ENCODE results near the gene PHACTR1.
A peak's percentile ranks its signal among the peaks of the same experiment; 100 is the strongest.

The PHACTR1 gene

DNA sequence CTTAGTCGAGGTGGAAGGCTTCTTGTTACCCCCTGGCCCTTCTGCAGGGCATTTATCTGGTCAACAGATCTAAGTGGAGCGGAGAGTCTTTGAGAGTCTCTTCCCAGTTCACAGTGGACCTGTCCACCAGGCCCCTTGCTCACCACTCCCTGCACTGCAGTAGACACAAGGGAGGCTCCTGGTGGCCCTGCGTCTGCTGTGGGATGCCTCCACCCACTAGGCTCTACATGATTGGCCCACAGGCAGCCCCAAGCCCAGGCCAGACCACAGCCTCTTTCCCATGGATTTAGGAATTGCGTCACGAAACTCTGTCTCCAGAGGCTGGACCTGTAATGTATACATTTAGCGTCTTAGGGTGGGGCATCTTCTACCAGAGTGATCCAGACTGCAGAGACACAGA, 583.4 kb downstream of the PHACTR1 start:
- TF ChIP-seq, protein P1, sequence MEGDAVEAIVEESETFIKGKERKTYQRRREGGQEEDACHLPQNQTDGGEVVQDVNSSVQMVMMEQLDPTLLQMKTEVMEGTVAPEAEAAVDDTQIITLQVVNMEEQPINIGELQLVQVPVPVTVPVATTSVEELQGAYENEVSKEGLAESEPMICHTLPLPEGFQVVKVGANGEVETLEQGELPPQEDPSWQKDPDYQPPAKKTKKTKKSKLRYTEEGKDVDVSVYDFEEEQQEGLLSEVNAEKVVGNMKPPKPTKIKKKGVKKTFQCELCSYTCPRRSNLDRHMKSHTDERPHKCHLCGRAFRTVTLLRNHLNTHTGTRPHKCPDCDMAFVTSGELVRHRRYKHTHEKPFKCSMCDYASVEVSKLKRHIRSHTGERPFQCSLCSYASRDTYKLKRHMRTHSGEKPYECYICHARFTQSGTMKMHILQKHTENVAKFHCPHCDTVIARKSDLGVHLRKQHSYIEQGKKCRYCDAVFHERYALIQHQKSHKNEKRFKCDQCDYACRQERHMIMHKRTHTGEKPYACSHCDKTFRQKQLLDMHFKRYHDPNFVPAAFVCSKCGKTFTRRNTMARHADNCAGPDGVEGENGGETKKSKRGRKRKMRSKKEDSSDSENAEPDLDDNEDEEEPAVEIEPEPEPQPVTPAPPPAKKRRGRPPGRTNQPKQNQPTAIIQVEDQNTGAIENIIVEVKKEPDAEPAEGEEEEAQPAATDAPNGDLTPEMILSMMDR (IDR thresholded peaks at IDR 0.05; ENCODE audit: low read depth, low read length): no peak
- DNase-seq (ENCODE audit: extremely low read depth, low read depth): no peak

DNA sequence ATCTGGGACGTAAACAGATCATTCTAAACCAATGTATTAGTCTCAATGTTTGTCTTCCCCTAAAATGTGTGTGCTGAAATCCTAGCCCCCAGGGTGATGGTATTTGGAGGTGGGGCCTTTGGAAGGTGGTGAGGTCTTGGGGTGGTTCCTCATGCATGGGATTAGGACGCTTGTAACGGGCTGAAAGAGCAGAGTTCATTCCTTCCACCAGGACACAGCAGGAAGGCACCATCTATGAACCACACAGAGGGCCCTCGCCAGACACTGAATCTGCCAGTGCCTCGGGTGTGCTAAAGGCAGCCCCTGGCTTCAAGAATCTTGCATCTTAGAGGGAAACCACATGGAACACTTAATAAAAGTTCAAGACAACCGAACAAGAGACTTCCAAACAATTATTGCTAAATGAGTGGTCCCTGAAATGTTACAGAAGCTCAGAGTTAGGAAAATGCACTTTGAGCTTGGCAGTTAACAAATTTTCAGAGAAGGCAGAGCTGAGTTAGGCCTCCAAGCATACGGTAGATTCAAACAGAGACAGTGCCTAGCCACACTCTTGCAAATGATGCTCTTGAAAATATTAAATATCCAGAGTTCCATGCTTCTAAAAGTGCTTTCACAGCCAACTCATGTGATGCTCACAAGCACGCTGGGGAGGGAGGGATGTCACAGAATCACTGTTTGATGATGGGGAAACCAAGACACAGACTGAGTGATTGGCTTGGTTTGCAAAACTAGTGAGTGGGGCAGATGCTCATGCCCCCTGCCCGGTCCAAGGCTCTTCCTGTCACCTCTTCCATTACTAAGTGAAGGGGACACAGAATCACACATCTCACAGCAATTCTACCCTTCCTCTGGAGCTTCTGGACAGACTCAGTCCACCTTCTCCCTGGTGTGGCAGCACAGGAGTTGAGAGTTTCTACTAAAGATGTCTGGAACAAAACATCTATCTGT, 584.4 kb downstream of the PHACTR1 start:
- TF ChIP-seq, protein P1 (IDR thresholded peaks at IDR 0.05; ENCODE audit: low read depth, low read length): no peak
- no peak for DNase-seq (ENCODE audit: extremely low read depth, low read depth)

DNA sequence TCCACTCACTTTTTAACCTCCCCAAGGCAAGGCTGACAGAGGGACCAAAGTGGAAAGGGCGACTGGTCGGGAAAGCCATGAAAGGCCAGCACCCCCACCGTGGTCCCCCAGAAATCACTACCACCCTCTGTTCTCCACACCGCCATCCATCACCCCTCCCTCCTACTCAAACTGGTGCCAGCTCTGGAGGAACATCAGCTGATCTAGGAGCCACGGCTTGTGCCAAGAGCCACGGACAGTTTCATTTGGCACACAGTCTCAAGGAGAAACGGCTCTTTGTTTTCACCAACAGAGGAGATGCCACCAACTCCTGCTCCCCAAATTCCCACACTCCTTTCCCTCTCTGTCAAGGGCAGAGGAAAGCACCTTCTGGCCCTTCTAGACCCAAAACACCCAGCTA, 585.7 kb downstream of the PHACTR1 start:
- TF ChIP-seq, protein P1 (IDR thresholded peaks at IDR 0.05; ENCODE audit: low read depth, low read length): no peak
- no peak for DNase-seq (ENCODE audit: extremely low read depth, low read depth)

DNA sequence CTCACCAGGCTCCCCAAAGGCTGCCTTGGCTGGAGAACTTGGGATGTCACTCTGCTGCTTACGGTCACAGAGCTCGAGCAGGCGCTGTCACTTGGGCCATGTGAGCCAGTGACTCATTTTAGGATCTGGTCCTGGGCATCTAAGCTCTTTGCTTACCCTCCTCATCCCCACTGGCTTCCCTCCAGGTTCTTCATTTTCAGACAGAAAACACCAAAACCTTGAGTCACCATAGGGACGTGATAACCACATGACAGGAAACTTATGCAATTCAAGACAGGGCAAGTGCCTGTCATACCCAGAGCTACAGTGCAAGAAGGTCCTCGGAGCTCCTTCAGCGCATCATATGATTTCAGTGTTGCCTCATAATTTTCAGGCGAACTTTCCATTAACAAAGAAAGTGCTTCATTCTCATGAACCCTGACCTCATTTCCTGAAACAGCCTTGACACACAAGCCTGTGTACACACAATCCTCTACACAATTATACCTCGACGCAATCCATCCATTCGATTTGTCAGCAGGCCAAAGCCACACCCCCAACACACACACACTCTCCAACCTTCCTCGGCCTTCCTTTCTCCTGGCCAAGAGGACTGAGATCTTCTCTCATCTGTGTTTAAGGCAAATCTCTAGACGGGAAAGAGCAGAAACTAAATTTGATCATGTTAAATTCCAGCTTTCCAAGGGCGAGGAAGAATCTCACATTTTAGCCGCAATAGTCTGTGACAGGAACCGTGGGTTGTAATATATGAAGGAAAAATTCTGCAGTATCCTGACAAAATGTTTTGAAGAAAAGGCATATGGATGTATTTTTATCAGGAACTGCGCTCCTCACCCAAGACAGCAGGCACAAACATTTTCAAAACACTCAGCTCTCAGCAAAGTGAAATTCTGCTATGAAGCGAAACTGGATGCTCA, 586.4 kb downstream of the PHACTR1 start:
- DNase-seq (ENCODE audit: extremely low read depth, low read depth): peak; percentile 90
- TF ChIP-seq, protein P1 (IDR thresholded peaks at IDR 0.05; ENCODE audit: low read depth, low read length): no peak

DNA sequence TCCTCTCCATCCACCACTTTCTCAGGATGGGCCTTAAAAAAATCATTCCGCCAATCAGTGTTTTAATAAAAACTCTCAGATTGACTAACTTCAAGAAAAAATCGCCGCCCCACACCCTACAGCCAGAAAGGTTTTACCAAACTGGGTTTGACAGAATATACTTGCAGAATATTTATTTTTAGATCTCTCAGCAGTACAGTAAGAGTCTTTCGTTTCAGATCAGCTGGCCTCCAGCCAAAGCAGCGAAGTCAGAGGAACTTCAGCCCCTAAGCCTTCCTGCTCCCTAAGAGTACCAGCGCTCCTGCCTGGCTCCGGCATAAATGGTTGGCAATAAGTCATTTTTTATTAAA, 587.1 kb downstream of the PHACTR1 start:
- TF ChIP-seq, protein P1 (IDR thresholded peaks at IDR 0.05; ENCODE audit: low read depth, low read length): no peak
- no peak for DNase-seq (ENCODE audit: extremely low read depth, low read depth)

DNA sequence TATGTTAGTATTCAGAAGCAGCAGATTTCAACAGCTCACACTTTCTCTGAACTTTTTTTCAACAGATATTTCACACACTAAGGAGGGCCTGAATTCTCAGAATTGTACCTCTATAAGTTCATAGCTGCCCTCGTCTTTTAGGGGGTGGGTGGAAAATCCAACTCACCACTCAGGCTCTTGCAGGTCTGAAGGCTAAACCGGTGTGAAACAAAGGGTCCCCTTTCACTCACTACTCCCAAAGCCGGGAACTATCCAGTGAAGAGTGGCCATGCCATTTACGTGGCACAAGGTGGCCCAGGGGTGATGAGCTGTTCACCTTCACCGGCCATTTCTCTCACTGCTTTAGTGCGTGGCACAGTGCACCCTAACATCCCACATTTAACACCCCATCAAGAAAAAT, 587.5 kb downstream of the PHACTR1 start:
- TF ChIP-seq, protein P1 (IDR thresholded peaks at IDR 0.05; ENCODE audit: low read depth, low read length): no peak
- no peak for DNase-seq (ENCODE audit: extremely low read depth, low read depth)
